MM.1S (cell line): Measurements from ENCODE around the gene MRTFA.

Source experiments
- EZH2 ChIP-seq: fragments of 300-600 bp; sonication (generic); optimal IDR thresholded peaks from 2 replicates; pipeline ENCODE3; 2017; ENCODE audit warnings: low read depth, mild to moderate bottlenecking, antibody characterized with exemption, low read length, mixed read lengths
- TF ChIP-seq, protein P1 (sequence below): fragments of 300-600 bp; sonication (generic); IDR thresholded peaks from 2 replicates; pipeline ENCODE4 v1.5.1; 2016; ENCODE audit warnings: antibody characterized with exemption, low read length, mixed read lengths

- TF ChIP-seq, protein P1, sequence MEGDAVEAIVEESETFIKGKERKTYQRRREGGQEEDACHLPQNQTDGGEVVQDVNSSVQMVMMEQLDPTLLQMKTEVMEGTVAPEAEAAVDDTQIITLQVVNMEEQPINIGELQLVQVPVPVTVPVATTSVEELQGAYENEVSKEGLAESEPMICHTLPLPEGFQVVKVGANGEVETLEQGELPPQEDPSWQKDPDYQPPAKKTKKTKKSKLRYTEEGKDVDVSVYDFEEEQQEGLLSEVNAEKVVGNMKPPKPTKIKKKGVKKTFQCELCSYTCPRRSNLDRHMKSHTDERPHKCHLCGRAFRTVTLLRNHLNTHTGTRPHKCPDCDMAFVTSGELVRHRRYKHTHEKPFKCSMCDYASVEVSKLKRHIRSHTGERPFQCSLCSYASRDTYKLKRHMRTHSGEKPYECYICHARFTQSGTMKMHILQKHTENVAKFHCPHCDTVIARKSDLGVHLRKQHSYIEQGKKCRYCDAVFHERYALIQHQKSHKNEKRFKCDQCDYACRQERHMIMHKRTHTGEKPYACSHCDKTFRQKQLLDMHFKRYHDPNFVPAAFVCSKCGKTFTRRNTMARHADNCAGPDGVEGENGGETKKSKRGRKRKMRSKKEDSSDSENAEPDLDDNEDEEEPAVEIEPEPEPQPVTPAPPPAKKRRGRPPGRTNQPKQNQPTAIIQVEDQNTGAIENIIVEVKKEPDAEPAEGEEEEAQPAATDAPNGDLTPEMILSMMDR = no peak
- TF ChIP-seq EZH2 = no peak
Observed at GRCh38 chr22:40422558-40423309, 213.8 kb downstream of the MRTFA start.
